Measurements from ENCODE around the gene KCTD14.
A peak's percentile ranks its signal among the peaks of the same experiment; 100 is the strongest.
"Not testable (repeated sequence)": the region's sequence is repeated elsewhere in the genome, so short reads cannot be mapped to it uniquely, and the experiment has no call there.

KCTD14 gene

DNA sequence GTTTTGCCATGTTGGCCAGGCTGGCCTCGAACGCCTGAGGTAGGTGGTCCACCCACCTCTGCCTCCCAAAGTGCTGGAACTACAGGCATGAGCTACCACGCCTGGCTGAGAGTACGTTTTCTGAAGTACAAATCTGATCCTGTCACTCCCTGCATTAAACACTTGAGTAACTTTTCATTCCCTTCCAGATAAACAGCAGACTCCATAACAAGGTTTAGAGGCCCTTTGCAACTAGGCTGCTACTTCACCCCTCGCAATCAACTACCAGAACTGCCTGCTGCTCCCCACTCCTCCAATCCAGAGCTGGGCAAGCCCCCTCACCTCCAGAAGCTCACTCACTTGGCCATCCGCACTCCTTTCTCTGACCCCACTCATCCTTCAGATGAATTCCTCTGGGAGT, 1.5 kb downstream of the KCTD14 start:
- H3K27ac Mint-ChIP-seq, result no peak overlapping the region
- no peaks in the 10 kb centered on the region for H3K9me3 Mint-ChIP-seq
- no peaks in the 10 kb centered on the region for H3K36me3 Mint-ChIP-seq (ENCODE audit: low read depth)
- H3K27me3 Mint-ChIP-seq, result peaks cover 27% of the 10 kb centered on the region
- peaks cover 3% of the 10 kb centered on the region for H3K4me1 Mint-ChIP-seq (ENCODE audit: low read depth)
- no peak for DNase-seq
- no peak overlapping the region for H3K4me3 Mint-ChIP-seq

DNA sequence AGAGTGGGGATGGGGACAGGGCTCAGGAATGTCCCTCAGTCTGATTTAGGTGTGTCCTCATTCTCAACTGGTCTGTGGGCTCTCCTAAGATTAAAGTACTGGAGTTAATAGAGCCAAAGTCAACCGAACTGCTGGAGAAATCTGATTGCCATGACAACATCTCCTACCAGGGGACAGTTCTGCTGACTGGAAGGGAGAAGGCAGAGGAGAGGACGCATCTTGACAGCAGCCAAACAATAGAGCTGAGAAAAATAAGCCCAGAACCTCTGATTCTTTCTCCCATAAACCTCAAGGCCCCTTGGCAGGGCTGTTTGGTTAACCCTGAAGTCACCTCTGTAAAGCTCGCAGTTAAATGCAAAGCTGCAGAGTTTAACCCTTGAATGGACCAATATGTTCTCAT, 2.8 kb downstream of the KCTD14 start:
- Mint-ChIP-seq H3K36me3 (ENCODE audit: low read depth) (no peaks in the 10 kb centered on the region), H3K4me1 (ENCODE audit: low read depth) (peaks cover 3% of the 10 kb centered on the region), H3K4me3 (no peak overlapping the region), H3K27ac (no peak overlapping the region), H3K9me3 (no peaks in the 10 kb centered on the region), H3K27me3 (peaks cover 27% of the 10 kb centered on the region)
- no peak for DNase-seq

GRCh38 chr11:78019808-78020207, 3.3 kb downstream of the KCTD14 start:
- DNase-seq, result no peak
- no peaks in the 10 kb centered on the region for H3K36me3 Mint-ChIP-seq (ENCODE audit: low read depth)
- no peak overlapping the region for H3K4me3 Mint-ChIP-seq
- peaks cover 27% of the 10 kb centered on the region for H3K27me3 Mint-ChIP-seq
- no peaks in the 10 kb centered on the region for H3K9me3 Mint-ChIP-seq
- peaks cover 3% of the 10 kb centered on the region for H3K4me1 Mint-ChIP-seq (ENCODE audit: low read depth)
- no peak overlapping the region for H3K27ac Mint-ChIP-seq

- Mint-ChIP-seq H3K4me3 (no peak overlapping the region), H3K27ac (no peak overlapping the region), H3K4me1 (ENCODE audit: low read depth) (no peaks in the 10 kb centered on the region), H3K36me3 (ENCODE audit: low read depth) (no peaks in the 10 kb centered on the region), H3K9me3 (no peaks in the 10 kb centered on the region), H3K27me3 (no peaks in the 10 kb centered on the region)
- no peak for DNase-seq
Measured at GRCh38 chr11:78015878-78016277, 7.2 kb downstream of the KCTD14 start.

DNA sequence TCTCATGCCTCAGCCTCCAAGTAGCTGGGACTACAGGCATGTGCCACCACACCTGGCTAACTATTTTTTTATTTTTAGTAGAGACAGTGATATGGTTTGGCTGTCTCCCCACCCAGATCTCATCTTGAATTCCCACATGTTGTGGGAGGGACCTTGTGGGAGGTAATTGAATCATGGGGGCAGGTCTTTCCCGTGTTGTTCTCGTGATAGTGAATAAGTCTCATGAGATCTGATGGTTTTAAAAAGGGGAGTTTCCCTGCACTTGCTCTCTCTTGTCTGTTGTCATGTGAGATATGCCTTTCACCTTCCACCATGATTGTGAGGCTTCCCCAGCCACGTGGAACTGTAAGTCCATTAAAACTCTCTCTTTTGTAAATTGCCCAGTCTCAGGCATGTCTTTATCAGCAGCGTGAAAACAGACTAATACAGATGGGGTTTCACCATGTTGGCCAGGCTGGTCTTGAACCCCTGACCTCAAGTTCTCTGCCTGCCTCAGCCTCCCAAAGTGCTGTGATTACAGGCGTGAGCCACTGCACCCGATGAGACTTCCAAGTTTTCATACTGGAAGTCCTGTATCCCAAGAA, 8.0 kb downstream of the KCTD14 start:
- H3K4me1 Mint-ChIP-seq (ENCODE audit: low read depth); DNase-seq; H3K4me3 Mint-ChIP-seq; H3K27ac Mint-ChIP-seq; H3K36me3 Mint-ChIP-seq (ENCODE audit: low read depth); H3K27me3 Mint-ChIP-seq; H3K9me3 Mint-ChIP-seq: not testable (repeated sequence)

DNA sequence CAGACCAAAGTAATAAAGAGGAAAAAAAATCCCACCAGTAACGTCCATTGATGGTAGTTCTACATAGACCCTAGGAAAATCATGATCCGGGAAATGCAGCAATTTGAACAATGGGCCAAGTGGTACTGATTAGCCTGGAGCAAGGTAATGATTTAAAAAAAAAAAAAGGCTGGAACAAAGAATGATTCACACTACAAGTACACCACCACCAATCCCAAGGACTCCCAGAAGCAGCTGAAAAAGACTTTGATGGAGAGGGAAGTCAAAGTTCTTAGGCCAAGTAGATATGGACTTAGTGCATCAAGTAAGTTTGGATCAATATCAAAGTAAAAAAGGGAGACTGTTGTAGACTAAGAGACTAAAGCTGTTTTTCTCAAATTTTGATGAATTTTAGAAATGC, 11.8 kb downstream of the KCTD14 start:
- Mint-ChIP-seq H3K4me1 (ENCODE audit: low read depth) (no peaks in the 10 kb centered on the region), H3K27me3 (no peaks in the 10 kb centered on the region), H3K4me3 (no peak overlapping the region), H3K9me3 (no peaks in the 10 kb centered on the region), H3K27ac (no peak overlapping the region), H3K36me3 (ENCODE audit: low read depth) (no peaks in the 10 kb centered on the region)
- DNase-seq, result no peak

DNA sequence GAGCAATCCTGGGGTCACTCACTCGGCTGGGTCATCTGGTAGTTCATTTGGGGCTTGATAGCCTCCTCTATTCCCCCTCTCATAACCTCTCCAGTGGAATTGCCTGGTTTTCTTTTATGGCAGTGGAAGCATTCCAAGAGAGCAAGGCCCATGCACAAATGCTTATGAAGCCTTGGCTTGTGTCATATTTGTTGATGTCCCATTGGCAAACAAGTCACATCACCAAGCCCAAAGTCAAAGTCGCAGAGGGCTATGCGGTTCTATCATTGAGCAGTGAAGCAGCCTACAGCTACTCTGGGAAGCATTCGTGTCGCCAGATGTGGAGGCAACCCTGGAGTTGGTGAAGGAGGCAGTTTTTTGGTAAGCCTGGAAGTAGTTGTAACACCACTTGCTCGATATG, 12.3 kb downstream of the KCTD14 start:
- no peak for DNase-seq
- Mint-ChIP-seq H3K4me3 (no peak overlapping the region), H3K36me3 (ENCODE audit: low read depth) (no peaks in the 10 kb centered on the region), H3K27me3 (no peaks in the 10 kb centered on the region), H3K4me1 (ENCODE audit: low read depth) (no peaks in the 10 kb centered on the region), H3K27ac (no peak overlapping the region), H3K9me3 (no peaks in the 10 kb centered on the region)

DNA sequence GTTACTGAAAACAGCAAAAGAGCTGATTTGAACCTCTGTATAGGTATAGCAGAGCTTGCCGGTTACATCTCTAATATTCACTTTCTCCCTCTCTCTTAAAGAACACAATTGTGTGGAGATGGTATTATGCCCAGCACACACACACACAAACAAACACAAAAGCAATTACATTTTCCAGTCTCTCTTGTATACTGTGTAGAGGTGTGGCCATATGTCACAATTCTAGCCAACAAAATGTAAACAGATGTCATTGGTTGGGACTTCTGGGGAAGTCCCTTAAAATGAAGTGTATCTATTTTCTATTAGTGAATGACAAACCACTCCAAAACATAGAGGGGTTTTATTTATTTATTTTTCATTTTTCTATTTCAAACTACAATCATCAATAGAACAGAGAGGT, 12.8 kb downstream of the KCTD14 start:
- Mint-ChIP-seq H3K27me3 (no peaks in the 10 kb centered on the region), H3K4me3 (no peak overlapping the region), H3K4me1 (ENCODE audit: low read depth) (no peaks in the 10 kb centered on the region), H3K27ac (no peak overlapping the region), H3K36me3 (ENCODE audit: low read depth) (no peaks in the 10 kb centered on the region), H3K9me3 (no peaks in the 10 kb centered on the region)
- DNase-seq, result no peak

GRCh38 chr11:78009062-78009461, 14.0 kb downstream of the KCTD14 start:
- H3K4me3 Mint-ChIP-seq, result no peak overlapping the region
- H3K27ac Mint-ChIP-seq, result no peak overlapping the region
- no peaks in the 10 kb centered on the region for H3K36me3 Mint-ChIP-seq (ENCODE audit: low read depth)
- no peaks in the 10 kb centered on the region for H3K9me3 Mint-ChIP-seq
- H3K4me1 Mint-ChIP-seq (ENCODE audit: low read depth), result no peaks in the 10 kb centered on the region
- no peak for DNase-seq
- no peaks in the 10 kb centered on the region for H3K27me3 Mint-ChIP-seq

GRCh38 chr11:78000193-78000592, 22.9 kb downstream of the KCTD14 start:
- H3K4me3 Mint-ChIP-seq, result no peak overlapping the region
- H3K4me1 Mint-ChIP-seq (ENCODE audit: low read depth), result peaks cover 7% of the 10 kb centered on the region
- peak; percentile 44 for DNase-seq
- no peaks in the 10 kb centered on the region for H3K36me3 Mint-ChIP-seq (ENCODE audit: low read depth)
- no peak overlapping the region for H3K27ac Mint-ChIP-seq
- no peaks in the 10 kb centered on the region for H3K9me3 Mint-ChIP-seq
- H3K27me3 Mint-ChIP-seq, result no peaks in the 10 kb centered on the region

DNA sequence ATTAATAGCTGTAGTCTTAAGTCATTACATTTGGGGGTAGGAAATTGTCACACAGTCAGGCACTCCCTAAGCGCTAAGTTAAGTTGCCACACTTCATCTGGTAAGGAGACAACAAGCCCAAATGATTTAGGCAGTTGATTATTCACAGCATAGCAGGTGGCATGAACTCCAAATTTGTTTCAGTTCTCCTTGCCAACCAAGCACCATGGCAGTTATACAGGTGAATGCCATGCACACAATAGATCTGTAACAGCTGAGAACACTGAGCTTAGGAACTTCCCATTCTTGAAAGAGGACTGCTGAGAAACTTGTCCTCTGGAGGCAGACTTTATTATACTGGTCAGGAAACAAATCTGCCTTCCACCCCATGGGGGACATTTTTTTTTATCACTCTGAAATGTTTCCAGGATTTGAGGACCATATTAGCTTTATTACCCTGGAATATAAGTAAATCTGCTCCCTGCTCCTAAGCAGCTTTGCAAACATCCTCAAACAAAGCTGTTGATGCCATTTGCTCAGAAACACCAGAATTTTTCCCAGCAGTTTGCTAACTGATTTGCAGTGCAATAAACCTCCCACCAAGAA, 23.5 kb downstream of the KCTD14 start:
- H3K27ac Mint-ChIP-seq, result no peak overlapping the region
- peaks cover 11% of the 10 kb centered on the region for H3K4me1 Mint-ChIP-seq (ENCODE audit: low read depth)
- H3K36me3 Mint-ChIP-seq (ENCODE audit: low read depth), result peaks cover 1% of the 10 kb centered on the region
- H3K9me3 Mint-ChIP-seq, result no peaks in the 10 kb centered on the region
- H3K4me3 Mint-ChIP-seq, result no peak overlapping the region
- H3K27me3 Mint-ChIP-seq, result no peaks in the 10 kb centered on the region
- DNase-seq, result no peak

- peaks cover 28% of the 10 kb centered on the region for H3K4me1 Mint-ChIP-seq (ENCODE audit: low read depth)
Measured at GRCh38 chr11:77994434-77995362, 28.4 kb downstream of the KCTD14 start, which contains the start of gene INTS4. Gene INTS4 (minus strand): TSS chr11:77994668. CDS start chr11:77994643, 25 bp downstream.

GRCh38 chr11:77993902-77994301, 29.2 kb downstream of the KCTD14 start:
- no peaks in the 10 kb centered on the region for H3K9me3 Mint-ChIP-seq
- no peaks in the 10 kb centered on the region for H3K27me3 Mint-ChIP-seq
- peak overlapping the region; percentile 92 for H3K27ac Mint-ChIP-seq
- peak overlapping the region; percentile 96 for H3K4me3 Mint-ChIP-seq
- peaks cover 27% of the 10 kb centered on the region for H3K36me3 Mint-ChIP-seq (ENCODE audit: low read depth)
- peaks cover 28% of the 10 kb centered on the region for H3K4me1 Mint-ChIP-seq (ENCODE audit: low read depth)
- no peak for DNase-seq

More at GRCh38 chr11:77994434-77995362, 28.4 kb downstream of the KCTD14 start, which contains the start of gene INTS4:
- Mint-ChIP-seq H3K36me3 (ENCODE audit: low read depth) (peaks cover 23% of the 10 kb centered on the region), H3K9me3 (no peaks in the 10 kb centered on the region), H3K27me3 (no peaks in the 10 kb centered on the region), H3K27ac (peak within 1 kb of the TSS; percentile 92), H3K4me3 (peak within 1 kb of the TSS; percentile 96)
- peak; percentile 96 for DNase-seq

- Mint-ChIP-seq H3K36me3 (ENCODE audit: low read depth) (peaks cover 56% of the 10 kb centered on the region), H3K27me3 (no peaks in the 10 kb centered on the region), H3K27ac (no peak overlapping the region), H3K4me3 (no peak overlapping the region), H3K4me1 (ENCODE audit: low read depth) (peaks cover 36% of the 10 kb centered on the region), H3K9me3 (no peaks in the 10 kb centered on the region)
- no peak for DNase-seq
Measured at GRCh38 chr11:77990981-77991380, 32.1 kb downstream of the KCTD14 start.

GRCh38 chr11:77986456-77986855, 36.6 kb downstream of the KCTD14 start:
- not testable (repeated sequence) for H3K27me3 Mint-ChIP-seq, DNase-seq, H3K9me3 Mint-ChIP-seq, H3K4me3 Mint-ChIP-seq, H3K27ac Mint-ChIP-seq
- Mint-ChIP-seq H3K36me3 (ENCODE audit: low read depth) (peaks cover 86% of the 10 kb centered on the region), H3K4me1 (ENCODE audit: low read depth) (peaks cover 36% of the 10 kb centered on the region)
